ENCODE measurements around the gene LANCL3.
"Not testable (repeated sequence)": the region's sequence is repeated elsewhere in the genome, so short reads cannot be mapped to it uniquely, and the experiment has no call there.

LANCL3 gene

DNA sequence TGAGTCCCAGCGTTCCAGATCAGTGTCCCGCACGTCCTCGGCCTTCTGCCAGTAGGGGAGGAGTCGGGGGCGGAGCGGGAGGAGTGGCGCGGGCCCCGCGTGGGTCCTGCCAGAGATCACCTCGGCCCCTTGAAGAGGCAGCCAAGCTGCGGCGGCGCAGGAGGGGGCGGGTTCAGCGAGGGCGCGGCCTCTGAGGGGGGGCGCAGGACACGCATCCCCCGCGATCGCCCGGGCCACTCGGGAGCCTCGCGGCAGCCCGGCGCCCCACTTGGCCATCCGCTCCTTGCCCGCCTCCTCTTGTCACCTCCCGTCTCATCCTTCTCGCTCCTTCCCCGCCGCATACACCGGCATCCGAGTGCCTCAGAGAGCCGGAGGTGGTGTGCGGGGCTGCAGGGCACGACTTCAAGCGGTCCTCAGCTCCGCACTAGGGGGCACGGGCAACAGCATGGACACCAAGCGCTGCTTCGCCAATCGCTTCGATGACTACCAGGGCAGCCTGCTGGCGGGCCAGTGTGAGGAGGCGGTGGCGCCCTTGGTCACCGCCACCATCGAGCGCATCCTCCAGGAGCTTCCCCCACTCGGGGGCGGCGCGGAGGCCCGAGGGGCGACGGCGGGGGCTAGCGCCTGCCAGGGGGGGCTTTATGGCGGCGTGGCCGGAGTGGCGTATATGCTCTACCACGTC is at the start of gene LANCL3:
Gene LANCL3 (plus strand): TSS at position 236 of the 682 bp plus-strand sequence. CDS start 210 bp downstream, at position 446.
- not testable (repeated sequence) for H3K9me3 Mint-ChIP-seq; H3K36me3 Mint-ChIP-seq (ENCODE audit: low read depth)
- peak within 1 kb of the TSS; percentile 82 for H3K4me3 Mint-ChIP-seq
- H3K27ac Mint-ChIP-seq: peak within 1 kb of the TSS; percentile 22
- H3K27me3 Mint-ChIP-seq (ENCODE audit: low read depth): peaks cover 14% of the 10 kb centered on the region
- H3K4me1 Mint-ChIP-seq (ENCODE audit: low read depth): peaks cover 13% of the 10 kb centered on the region

DNA sequence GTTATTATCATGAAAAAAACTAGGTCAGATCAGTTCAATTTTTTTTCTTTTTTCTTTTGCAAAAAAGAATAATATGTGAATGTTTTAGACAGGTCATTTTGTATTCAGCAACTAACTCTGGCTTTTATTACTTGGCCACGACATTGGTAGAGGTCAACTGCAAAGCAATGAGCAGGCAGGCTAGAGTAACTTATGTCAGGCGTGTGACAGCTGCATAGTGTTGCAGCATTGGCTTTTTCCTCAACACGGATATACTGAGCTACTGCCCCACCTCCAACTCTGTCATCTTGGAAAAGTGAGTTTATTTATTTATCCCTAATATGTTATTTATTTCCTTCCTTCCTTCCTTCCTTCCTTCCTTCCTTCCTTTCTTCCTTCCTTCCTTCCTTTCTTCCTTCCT is 47.8 kb upstream of the LANCL3 start:
- not testable (repeated sequence) for H3K36me3 Mint-ChIP-seq (ENCODE audit: low read depth); H3K27ac Mint-ChIP-seq; H3K4me3 Mint-ChIP-seq; H3K4me1 Mint-ChIP-seq (ENCODE audit: low read depth); H3K27me3 Mint-ChIP-seq (ENCODE audit: low read depth); H3K9me3 Mint-ChIP-seq

DNA sequence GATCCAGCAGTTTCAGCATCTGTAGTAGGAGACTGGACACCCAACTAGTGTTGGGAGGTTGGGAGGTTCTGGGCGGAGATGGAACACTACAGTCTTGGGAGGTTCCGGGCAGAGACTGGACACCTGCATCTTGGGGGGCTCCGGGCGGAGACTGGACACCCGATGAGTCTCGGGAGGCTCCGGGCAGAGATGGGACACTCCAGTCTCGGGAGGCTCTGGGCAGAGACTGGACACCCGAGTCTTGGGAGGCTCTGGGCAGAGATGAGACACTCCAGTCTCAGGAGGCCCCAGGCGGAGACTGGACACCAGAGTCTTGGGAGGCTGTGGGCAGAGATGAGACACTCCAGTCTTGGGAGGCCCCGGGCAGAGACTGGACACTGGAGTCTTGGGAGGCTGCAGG is 29.5 kb upstream of the LANCL3 start:
- Mint-ChIP-seq H3K4me1 (ENCODE audit: low read depth) (no peaks in the 10 kb centered on the region), H3K9me3 (no peaks in the 10 kb centered on the region), H3K27me3 (ENCODE audit: low read depth) (no peaks in the 10 kb centered on the region), H3K4me3 (no peak overlapping the region), H3K36me3 (ENCODE audit: low read depth) (no peaks in the 10 kb centered on the region), H3K27ac (no peak overlapping the region)

DNA sequence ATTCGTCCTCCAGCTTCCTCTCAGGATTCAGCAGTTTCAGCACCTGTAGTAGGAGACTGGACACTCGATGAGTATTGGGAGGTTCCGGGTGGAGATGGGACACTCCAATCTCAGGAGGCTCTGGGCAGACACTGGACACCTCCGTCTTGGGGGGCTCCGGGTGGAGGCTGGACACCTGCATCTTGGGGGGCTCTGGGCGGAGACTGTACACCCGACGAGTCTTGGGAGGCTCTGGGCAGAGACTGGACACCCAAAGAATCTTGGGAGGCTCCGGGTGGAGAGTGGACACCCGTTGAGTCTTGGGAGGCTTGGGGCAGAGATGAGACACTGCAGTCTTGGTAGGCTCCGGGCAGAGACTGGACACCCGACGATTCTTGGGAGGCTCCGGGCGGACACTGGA is 28.7 kb upstream of the LANCL3 start:
- Mint-ChIP-seq H3K27ac (no peak overlapping the region), H3K4me3 (no peak overlapping the region), H3K4me1 (ENCODE audit: low read depth) (no peaks in the 10 kb centered on the region)

DNA sequence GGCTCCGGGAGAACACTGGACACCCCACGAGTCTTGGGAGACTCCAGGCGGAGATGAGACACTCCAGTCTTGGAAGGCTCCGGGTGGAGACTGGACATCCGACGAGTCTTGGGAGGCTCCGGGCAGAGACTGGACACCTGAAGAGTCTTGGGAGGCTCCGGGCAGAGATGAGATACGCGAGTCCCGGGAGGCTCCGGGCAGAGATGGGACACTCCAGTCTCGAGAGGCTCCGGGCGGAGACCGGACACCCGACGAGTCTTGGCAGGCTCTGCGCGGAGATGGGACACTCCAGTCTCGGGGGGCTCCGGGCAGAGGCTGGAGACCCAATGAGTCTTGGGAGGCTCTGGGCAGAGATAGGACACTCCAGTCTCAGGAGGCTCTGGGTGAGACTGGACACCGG is 28.1 kb upstream of the LANCL3 start:
- Mint-ChIP-seq H3K27me3 (ENCODE audit: low read depth) (no peaks in the 10 kb centered on the region), H3K4me3 (no peak overlapping the region), H3K4me1 (ENCODE audit: low read depth) (no peaks in the 10 kb centered on the region), H3K9me3 (no peaks in the 10 kb centered on the region), H3K27ac (no peak overlapping the region), H3K36me3 (ENCODE audit: low read depth) (no peaks in the 10 kb centered on the region)

More for the DNA sequence above, 28.7 kb upstream of the LANCL3 start:
- H3K9me3 Mint-ChIP-seq: no peaks in the 10 kb centered on the region
- no peaks in the 10 kb centered on the region for H3K36me3 Mint-ChIP-seq (ENCODE audit: low read depth)
- H3K27me3 Mint-ChIP-seq (ENCODE audit: low read depth): no peaks in the 10 kb centered on the region

DNA sequence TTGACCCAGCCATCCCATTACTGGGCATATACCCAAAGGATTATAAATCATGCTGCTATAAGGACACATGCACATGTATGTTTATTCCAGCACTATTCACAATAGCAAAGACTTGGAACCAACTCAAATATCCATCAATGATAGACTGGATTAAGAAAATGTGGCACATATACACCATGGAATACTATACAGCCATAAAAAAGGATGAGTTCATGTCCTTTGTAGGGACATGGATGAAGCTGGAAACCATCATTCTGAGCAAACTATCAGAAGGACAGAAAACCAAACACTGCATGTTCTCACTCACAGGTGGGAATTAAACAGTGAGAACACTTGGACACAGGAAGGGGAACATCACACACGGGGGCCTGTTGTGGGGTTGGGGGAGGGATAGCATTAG is 26.9 kb upstream of the LANCL3 start:
- not testable (repeated sequence) for H3K9me3 Mint-ChIP-seq; H3K4me1 Mint-ChIP-seq (ENCODE audit: low read depth); H3K27ac Mint-ChIP-seq; H3K4me3 Mint-ChIP-seq; H3K27me3 Mint-ChIP-seq (ENCODE audit: low read depth); H3K36me3 Mint-ChIP-seq (ENCODE audit: low read depth)

DNA sequence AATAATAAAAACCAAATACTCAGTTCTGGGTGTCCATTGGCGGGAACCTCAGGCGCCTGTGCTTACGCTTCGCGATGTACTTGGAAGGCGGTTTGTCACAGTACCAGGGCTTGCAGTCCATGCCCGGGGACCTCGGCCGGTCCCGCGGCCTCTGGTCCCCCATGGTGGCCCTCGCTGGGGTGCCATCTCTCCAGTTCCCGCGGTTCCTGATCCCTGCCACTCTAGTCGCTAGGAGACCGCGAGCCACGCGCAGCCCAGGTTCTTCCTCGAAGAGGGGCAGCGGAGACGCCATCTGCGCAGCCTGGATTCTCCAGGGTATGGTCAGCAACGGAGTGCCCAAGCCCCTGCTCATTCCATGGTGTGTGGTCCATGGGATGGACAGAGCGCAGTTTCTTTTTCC is 26.4 kb upstream of the LANCL3 start:
- Mint-ChIP-seq H3K9me3 (no peaks in the 10 kb centered on the region), H3K27ac (no peak overlapping the region), H3K4me3 (no peak overlapping the region), H3K4me1 (ENCODE audit: low read depth) (no peaks in the 10 kb centered on the region), H3K36me3 (ENCODE audit: low read depth) (no peaks in the 10 kb centered on the region), H3K27me3 (ENCODE audit: low read depth) (no peaks in the 10 kb centered on the region)

DNA sequence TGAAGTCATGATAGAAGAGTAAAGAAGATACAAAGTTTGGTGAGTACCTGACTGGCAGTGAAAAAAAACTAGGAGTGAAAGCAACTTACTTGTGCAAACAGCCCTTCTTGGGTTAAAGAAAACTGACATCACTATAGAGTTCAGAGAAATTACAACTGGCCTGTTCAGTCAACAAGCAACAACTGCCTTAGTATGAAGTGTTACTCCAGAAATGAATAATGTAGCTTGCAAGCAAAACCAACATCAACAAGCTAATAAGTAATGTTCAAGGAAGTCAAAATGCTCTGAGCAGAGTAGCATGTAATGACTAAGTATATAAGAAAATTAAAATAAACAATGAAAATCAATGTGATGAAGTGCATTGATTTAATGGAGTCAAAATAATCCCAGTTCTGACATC is 21.8 kb upstream of the LANCL3 start:
- H3K27me3 Mint-ChIP-seq (ENCODE audit: low read depth); H3K9me3 Mint-ChIP-seq; H3K36me3 Mint-ChIP-seq (ENCODE audit: low read depth); H3K4me1 Mint-ChIP-seq (ENCODE audit: low read depth); H3K27ac Mint-ChIP-seq; H3K4me3 Mint-ChIP-seq: not testable (repeated sequence)

DNA sequence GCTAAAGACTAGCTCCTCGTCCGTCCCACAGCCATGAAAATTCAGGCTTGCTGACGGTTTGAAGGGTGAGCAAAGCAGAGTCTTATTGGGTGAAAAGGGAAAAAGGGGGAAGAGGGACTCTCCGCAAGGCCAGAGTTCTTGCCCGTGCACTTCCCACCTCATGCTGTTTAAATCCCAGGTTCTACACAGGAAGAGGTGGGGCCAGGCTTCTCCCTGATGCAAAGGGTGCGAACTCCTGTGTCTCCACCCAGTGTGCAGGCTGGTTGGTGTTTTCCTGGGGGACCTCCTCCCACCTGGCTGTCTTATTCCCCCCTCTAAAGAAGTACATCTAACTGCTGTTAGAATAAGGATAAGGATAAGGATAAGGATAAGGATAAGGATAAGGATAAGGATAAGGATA is 18.0 kb upstream of the LANCL3 start:
- no peaks in the 10 kb centered on the region for H3K36me3 Mint-ChIP-seq (ENCODE audit: low read depth)
- no peak overlapping the region for H3K27ac Mint-ChIP-seq
- H3K4me3 Mint-ChIP-seq: no peak overlapping the region
- no peaks in the 10 kb centered on the region for H3K4me1 Mint-ChIP-seq (ENCODE audit: low read depth)
- peaks cover 3% of the 10 kb centered on the region for H3K27me3 Mint-ChIP-seq (ENCODE audit: low read depth)
- H3K9me3 Mint-ChIP-seq: no peaks in the 10 kb centered on the region

DNA sequence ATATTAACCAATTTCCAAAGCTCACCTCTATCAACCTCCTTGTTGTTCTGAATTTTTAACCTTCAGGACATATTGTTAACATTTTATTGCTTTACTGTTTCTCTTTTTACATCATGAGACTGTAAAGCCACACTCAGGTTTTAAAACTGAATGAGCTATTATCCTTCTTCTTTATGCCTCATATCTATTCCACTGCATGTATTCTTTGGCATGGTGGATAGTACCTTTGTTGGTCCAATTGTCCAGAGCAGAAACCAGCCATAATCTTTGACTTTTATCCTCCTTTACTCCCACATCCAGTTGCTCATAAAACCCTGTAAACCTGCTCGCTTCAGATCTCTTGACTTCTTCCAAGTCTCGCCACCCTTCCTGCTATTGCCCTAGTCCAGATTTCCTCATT is 6.2 kb upstream of the LANCL3 start:
- not testable (repeated sequence) for H3K27me3 Mint-ChIP-seq (ENCODE audit: low read depth); H3K36me3 Mint-ChIP-seq (ENCODE audit: low read depth); H3K27ac Mint-ChIP-seq; H3K4me3 Mint-ChIP-seq; H3K9me3 Mint-ChIP-seq; H3K4me1 Mint-ChIP-seq (ENCODE audit: low read depth)

DNA sequence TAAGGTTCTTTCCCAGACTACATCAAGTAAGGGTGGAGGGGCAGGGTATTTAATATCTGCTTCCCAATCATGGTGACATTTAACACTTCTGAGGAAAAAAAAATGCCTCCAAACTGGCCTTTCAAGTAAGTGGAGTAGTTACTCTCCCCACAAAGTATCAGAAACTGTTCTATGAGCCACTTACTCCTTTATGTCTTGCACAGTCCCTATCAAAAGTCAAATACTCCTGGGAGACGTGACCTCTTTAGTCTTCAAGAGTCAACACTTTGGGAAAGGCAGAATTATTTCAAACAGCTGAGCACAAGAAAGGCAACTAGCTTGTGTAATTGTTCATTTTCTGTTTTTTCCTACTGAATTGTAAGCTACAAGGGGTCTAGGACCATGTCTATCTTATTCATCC is 1.1 kb upstream of the LANCL3 start:
- H3K4me3 Mint-ChIP-seq; H3K27ac Mint-ChIP-seq; H3K9me3 Mint-ChIP-seq; H3K36me3 Mint-ChIP-seq (ENCODE audit: low read depth): not testable (repeated sequence)
- Mint-ChIP-seq H3K27me3 (ENCODE audit: low read depth) (peaks cover 17% of the 10 kb centered on the region), H3K4me1 (ENCODE audit: low read depth) (peaks cover 13% of the 10 kb centered on the region)

DNA sequence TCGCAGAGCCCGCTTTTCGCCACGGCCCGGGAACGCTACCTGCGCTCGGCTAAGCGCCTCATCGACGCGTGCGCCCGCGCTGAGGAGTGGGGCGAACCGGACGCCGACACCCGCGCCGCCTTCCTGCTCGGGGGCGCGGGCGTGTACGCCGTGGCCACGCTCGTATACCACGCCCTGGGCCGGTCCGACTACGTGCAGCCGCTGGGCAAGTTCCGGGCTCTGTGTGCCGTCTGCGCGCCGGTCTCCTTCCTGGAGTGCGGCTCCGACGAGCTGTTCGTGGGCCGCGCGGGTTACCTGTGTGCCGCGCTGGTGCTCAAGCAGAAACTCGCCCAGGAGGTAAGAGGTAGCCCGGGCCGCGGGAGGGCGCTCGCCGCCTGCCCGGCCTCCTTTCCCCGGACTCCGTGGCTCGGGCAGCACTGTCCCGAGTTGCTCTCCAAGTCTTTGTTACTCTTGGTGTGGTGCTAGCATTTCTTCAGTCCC is 687 bp downstream of the LANCL3 start:
- not testable (repeated sequence) for H3K36me3 Mint-ChIP-seq (ENCODE audit: low read depth)
- Mint-ChIP-seq H3K27ac (peak overlapping the region; percentile 22), H3K4me1 (ENCODE audit: low read depth) (peaks cover 13% of the 10 kb centered on the region)

DNA sequence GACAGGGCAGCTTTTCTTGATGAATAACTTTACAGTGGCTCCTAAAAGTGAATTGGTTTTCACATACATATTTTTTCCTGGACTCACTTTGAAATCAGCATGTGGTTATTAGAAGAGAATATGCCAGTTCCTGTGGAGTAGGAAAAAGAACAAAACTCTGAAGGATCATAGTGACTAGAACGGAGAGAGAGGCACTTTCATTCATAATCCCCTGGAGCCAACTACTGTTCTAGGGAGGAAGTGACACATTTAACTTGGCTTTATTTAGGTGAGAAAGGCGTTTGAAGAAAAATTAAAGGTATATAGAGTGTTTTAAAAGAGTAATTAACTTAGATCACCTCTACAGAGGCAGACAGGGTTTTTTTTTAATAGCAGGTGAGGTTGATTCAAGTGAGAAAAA is 1.7 kb downstream of the LANCL3 start:
- peaks cover 12% of the 10 kb centered on the region for H3K27me3 Mint-ChIP-seq (ENCODE audit: low read depth)
- H3K4me1 Mint-ChIP-seq (ENCODE audit: low read depth): peaks cover 13% of the 10 kb centered on the region
- not testable (repeated sequence) for H3K36me3 Mint-ChIP-seq (ENCODE audit: low read depth); H3K9me3 Mint-ChIP-seq; H3K27ac Mint-ChIP-seq
- peak overlapping the region; percentile 82 for H3K4me3 Mint-ChIP-seq

More for the DNA sequence above, 687 bp downstream of the LANCL3 start:
- peak overlapping the region; percentile 82 for H3K4me3 Mint-ChIP-seq
- H3K27me3 Mint-ChIP-seq (ENCODE audit: low read depth): peaks cover 14% of the 10 kb centered on the region
- H3K9me3 Mint-ChIP-seq: not testable (repeated sequence)

DNA sequence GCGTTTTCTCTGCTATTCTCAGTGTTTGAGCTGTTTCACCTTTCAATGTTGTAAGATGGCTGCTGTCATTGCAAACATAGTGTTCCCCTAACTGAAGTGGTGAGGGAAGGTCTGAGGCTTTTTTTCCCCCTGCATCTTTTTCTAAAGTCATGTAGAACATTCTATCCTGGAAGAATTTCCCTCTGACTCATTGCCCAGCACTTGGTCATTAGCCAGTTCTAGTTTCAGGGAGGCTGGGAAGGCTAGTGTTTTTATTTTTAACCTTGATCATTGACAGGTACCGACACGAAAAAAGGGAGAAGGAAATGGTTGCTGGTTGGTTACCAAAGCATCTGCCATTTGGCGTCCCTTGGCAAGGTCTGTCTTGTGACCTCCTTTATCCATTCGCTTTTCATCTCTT is 6.6 kb downstream of the LANCL3 start:
- no peaks in the 10 kb centered on the region for H3K9me3 Mint-ChIP-seq
- no peak overlapping the region for H3K27ac Mint-ChIP-seq
- H3K36me3 Mint-ChIP-seq (ENCODE audit: low read depth): no peaks in the 10 kb centered on the region
- H3K4me3 Mint-ChIP-seq: no peak overlapping the region
- peaks cover 7% of the 10 kb centered on the region for H3K4me1 Mint-ChIP-seq (ENCODE audit: low read depth)
- peaks cover 8% of the 10 kb centered on the region for H3K27me3 Mint-ChIP-seq (ENCODE audit: low read depth)

DNA sequence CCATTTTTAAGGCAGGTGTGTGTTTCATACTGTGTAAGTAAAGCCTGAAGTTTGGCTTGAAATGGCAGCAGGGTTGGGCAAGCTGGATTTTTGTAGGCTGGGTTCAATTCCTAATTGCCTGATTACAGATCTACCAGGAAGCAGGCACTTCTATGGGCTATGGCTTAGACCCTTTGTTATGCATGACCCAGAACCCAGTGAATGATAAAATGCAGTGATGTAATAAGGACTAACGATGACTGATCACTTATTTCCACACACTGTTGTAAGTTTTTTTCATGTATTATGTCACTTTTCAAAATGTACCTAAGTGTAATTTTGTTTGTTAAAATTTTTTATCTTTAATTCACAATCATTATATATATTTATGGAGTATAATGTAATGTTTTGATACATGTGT is 8.6 kb downstream of the LANCL3 start:
- Mint-ChIP-seq H3K9me3 (no peaks in the 10 kb centered on the region), H3K27me3 (ENCODE audit: low read depth) (peaks cover 3% of the 10 kb centered on the region), H3K36me3 (ENCODE audit: low read depth) (no peaks in the 10 kb centered on the region)

DNA sequence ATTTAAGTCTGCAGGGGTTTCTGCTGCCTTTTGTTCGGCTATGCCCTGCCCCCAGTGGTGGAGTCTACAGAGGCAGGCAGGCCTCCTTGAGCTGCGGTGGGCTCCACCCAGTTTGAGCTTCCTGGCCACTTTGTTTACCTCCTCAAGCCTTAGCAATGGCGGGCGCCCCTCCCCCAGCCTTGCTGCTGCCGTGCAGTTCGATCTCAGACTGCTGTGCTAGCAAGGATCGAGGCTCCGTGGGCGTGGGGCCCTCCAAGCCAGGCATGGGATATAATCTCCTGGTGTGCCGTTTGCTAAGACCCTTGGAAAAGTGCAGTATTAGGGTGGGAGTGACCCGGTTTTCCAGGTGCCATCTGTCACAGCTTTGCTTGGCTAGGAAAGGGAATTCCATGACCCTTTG is 15.9 kb downstream of the LANCL3 start:
- not testable (repeated sequence) for H3K27ac Mint-ChIP-seq, H3K4me3 Mint-ChIP-seq

More for the DNA sequence above, 8.6 kb downstream of the LANCL3 start:
- Mint-ChIP-seq H3K27ac (no peak overlapping the region), H3K4me1 (ENCODE audit: low read depth) (no peaks in the 10 kb centered on the region), H3K4me3 (no peak overlapping the region)

More for the DNA sequence above, 15.9 kb downstream of the LANCL3 start:
- H3K9me3 Mint-ChIP-seq; H3K36me3 Mint-ChIP-seq (ENCODE audit: low read depth); H3K27me3 Mint-ChIP-seq (ENCODE audit: low read depth); H3K4me1 Mint-ChIP-seq (ENCODE audit: low read depth): not testable (repeated sequence)

Measured in T-helper 1 cell treated with Interleukin-12 subunit alpha and Interleukin-12 subunit beta and Interleukin-4 antibody, amounts not matched to agents 30 μg/mL and 1 μg/mL, for 36 hours (primary cell).